C4-2B (cell line): ENCODE data around the gene PTPRM.

Experiments
- CTCF ChIP-seq: fragments of 450-650 bp; conservative IDR thresholded peaks from 2 replicates; pipeline ENCODE4 v1.5.1; 2017; ENCODE audit warnings: mild to moderate bottlenecking
- ZFX ChIP-seq: fragments of 450-650 bp; IDR thresholded peaks from 2 replicates; pipeline ENCODE4 v1.6.1; 2017

GRCh38 chr18:8020132-8020846, 453.2 kb downstream of the PTPRM start:
- TF ChIP-seq CTCF (no peak), ZFX (no peak)
